ENCODE results near the gene AFF1. TPM values are rescaled to one million over a fixed set of nuclear protein-coding genes. Genes with fewer than 3 reads are reported as not detected.

Gene AFF1
- total RNA-seq, 1 donor from 2014 or later = 99.9 TPM

GRCh38 chr4:86892636-86892960 is 42.2 kb upstream of the AFF1 start:
- Histone ChIP-seq H3K4me3 (peak overlapping the region; percentile 60 to 80), H3K9me3 (no peaks in the 10 kb centered on the region), H3K36me3 (no peaks in the 10 kb centered on the region), H3K27me3 (no peaks in the 10 kb centered on the region), H3K4me1 (peaks cover 12% of the 10 kb centered on the region), H3K27ac (peak overlapping the region; percentile 91)
- TF ChIP-seq POLR2AphosphoS5 (IDR thresholded peaks at IDR 0.05; ENCODE audit: insufficient read depth in 1 of 2, low read depth in 1 of 2) (no peak), CTCF (IDR thresholded peaks at IDR 0.05) (no peak), POLR2A (IDR thresholded peaks at IDR 0.05) (no peak)
- DNase-seq (ENCODE audit: extremely low spot score in 2 of 2) = no peak
- intact Hi-C loops (cut with DNase I) = loop anchor here (10.0 kb wide), 2 partner anchors 298 to 398 kb away; partner anchors contain the start of gene PTPN13

- intact Hi-C loops (cut with DNase I) = loop anchor here (10.0 kb wide), 2 partner anchors 298 to 398 kb away; partner anchors contain the start of gene PTPN13
- Histone ChIP-seq H3K27me3 (no peaks in the 10 kb centered on the region), H3K4me1 (peaks cover 12% of the 10 kb centered on the region), H3K4me3 (peak overlapping the region; percentile 60 to 80), H3K36me3 (no peaks in the 10 kb centered on the region), H3K27ac (peak overlapping the region; percentile 91), H3K9me3 (no peaks in the 10 kb centered on the region)
- TF ChIP-seq POLR2A (IDR thresholded peaks at IDR 0.05) (no peak), POLR2AphosphoS5 (IDR thresholded peaks at IDR 0.05; ENCODE audit: insufficient read depth in 1 of 2, low read depth in 1 of 2) (no peak), CTCF (IDR thresholded peaks at IDR 0.05) (no peak)
- DNase-seq (ENCODE audit: extremely low spot score in 2 of 2) = no peak
Observed at GRCh38 chr4:86893136-86893535, 41.7 kb upstream of the AFF1 start.

- TF ChIP-seq POLR2A (IDR thresholded peaks at IDR 0.05) (no peak), POLR2AphosphoS5 (IDR thresholded peaks at IDR 0.05; ENCODE audit: insufficient read depth in 1 of 2, low read depth in 1 of 2) (no peak), CTCF (IDR thresholded peaks at IDR 0.05) (no peak)
- Histone ChIP-seq H3K36me3 (no peaks in the 10 kb centered on the region), H3K4me3 (no peak overlapping the region), H3K9me3 (no peaks in the 10 kb centered on the region), H3K27ac (no peak overlapping the region), H3K27me3 (no peaks in the 10 kb centered on the region), H3K4me1 (peaks cover 12% of the 10 kb centered on the region)
- no peak for DNase-seq (ENCODE audit: extremely low spot score in 2 of 2)
- intact Hi-C loops (cut with DNase I) = loop anchor here (10.0 kb wide), 2 partner anchors 300 to 400 kb away; partner anchors contain the start of gene PTPN13
Observed at GRCh38 chr4:86894455-86894854, 40.4 kb upstream of the AFF1 start.

DNA sequence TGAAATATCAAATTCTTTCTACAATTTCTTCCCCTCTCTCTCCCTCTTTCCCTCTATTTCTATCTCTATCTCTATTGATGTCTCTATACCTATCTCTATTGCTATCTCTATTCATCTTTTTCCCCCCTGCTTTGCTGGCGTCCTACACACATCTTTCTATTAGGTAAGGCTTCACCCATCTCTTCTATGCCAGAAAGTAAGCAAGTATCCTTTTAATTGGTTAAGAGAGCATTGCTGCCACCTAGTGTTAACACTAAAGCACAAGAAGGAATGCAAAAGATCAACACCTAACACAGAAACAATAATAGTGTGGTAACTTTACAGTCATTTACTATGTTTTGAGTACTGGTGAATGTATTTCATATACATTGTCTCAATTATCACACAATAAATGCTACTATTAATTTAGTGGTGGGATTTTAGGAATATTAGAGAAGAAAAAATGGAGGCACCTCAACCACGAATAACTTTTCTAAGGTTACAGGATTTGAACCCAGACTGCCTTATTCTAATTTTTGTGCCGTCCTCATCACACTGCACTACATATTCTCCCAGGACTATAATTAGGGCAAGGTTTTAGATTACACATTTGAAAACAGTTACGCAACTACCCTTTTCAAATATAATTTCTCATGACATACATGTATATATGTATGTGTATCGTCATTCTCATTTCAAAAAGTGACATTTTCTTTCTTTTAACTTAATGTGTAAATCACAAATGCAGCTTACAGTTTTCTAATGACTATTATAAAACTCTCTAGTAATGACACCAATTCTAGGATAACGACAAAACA is 38.9 kb upstream of the AFF1 start:
- Histone ChIP-seq H3K27ac (no peak overlapping the region), H3K4me1 (peaks cover 12% of the 10 kb centered on the region), H3K36me3 (no peaks in the 10 kb centered on the region), H3K9me3 (no peaks in the 10 kb centered on the region), H3K27me3 (no peaks in the 10 kb centered on the region), H3K4me3 (no peak overlapping the region)
- DNase-seq (ENCODE audit: extremely low spot score in 2 of 2) = no peak
- intact Hi-C loops (cut with DNase I) = loop anchor here (10.0 kb wide), 2 partner anchors 301 to 401 kb away; partner anchors contain the start of gene PTPN13
- TF ChIP-seq POLR2AphosphoS5 (IDR thresholded peaks at IDR 0.05; ENCODE audit: insufficient read depth in 1 of 2, low read depth in 1 of 2) (peak in 1 of 2 donors; percentile 60), CTCF (IDR thresholded peaks at IDR 0.05) (peak; percentile 63 to 77 (median 74)), POLR2A (IDR thresholded peaks at IDR 0.05) (no peak)

DNA sequence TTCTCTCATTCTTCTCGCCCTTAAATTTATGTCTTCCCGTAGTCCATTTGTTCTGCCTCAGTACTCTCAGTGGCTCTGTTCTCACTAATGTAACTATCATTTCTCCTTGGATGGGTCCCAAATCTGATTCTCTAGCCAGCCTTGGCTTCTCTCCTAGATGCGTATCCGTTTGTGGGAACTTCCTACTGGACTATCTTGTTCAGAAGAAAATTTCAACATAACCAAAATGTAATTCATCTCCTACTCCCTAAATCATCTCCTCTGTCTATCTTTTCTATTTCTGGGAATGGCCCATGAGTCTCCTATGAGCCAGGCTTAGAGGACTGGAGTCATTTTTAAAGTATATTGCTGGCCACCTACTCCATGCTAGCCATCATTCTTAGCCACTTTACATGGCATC is 38.2 kb upstream of the AFF1 start:
- no peaks in the 10 kb centered on the region for H3K9me3 ChIP-seq
- H3K27me3 ChIP-seq = no peaks in the 10 kb centered on the region
- H3K36me3 ChIP-seq = no peaks in the 10 kb centered on the region
- intact Hi-C loops (cut with DNase I) = loop anchor here (10.0 kb wide), 2 partner anchors 302 to 402 kb away; partner anchors contain the start of gene PTPN13
- TF ChIP-seq POLR2A (IDR thresholded peaks at IDR 0.05) = no peak
- no peak for TF ChIP-seq POLR2AphosphoS5 (IDR thresholded peaks at IDR 0.05; ENCODE audit: insufficient read depth in 1 of 2, low read depth in 1 of 2)
- TF ChIP-seq CTCF (IDR thresholded peaks at IDR 0.05) = no peak
- H3K4me3 ChIP-seq = no peak overlapping the region
- no peak for DNase-seq (ENCODE audit: extremely low spot score in 2 of 2)
- peaks cover 12% of the 10 kb centered on the region for H3K4me1 ChIP-seq
- H3K27ac ChIP-seq = peak overlapping the region; percentile 28
